Measurements from ENCODE around the gene TAB2.

The TAB2 gene

GRCh38 chr6:149431905-149432775 lies 114.6 kb downstream of the TAB2 start:
- H3K4me3 ChIP-seq (ENCODE audit: control insufficient read depth, low read depth, low read length): no peak overlapping the region; the same call in 1 of the 2 replicates
- peak; percentile 80 for DNase-seq (ENCODE audit: low read depth)
- TF ChIP-seq CTCF (IDR thresholded peaks at IDR 0.05; ENCODE audit: control insufficient read depth, insufficient read depth, low read depth, low read length, missing control alignments): peak; percentile 93

GRCh38 chr6:149433405-149433804 lies 115.9 kb downstream of the TAB2 start:
- no peak overlapping the region for H3K4me3 ChIP-seq (ENCODE audit: control insufficient read depth, low read depth, low read length)
- TF ChIP-seq CTCF (IDR thresholded peaks at IDR 0.05; ENCODE audit: control insufficient read depth, insufficient read depth, low read depth, low read length, missing control alignments): no peak
- no peak for DNase-seq (ENCODE audit: low read depth)

DNA sequence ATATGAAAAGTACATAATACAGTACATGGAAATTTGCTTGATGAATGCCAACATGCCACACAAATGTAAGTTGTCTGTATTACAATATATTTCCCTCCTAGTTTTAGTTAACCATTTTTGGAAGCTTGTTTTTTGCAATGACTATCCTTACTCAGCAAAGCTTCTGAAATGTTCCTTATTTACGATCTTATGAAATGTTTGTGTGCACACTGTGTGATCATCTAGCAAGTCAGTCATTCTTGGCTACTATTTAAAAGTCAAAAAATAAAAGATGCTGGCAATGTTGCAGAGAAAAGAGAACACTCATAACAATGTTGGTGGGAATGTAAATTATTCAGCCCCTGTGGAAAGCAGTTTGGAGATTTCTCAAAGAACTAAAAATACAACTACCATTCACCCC lies 116.4 kb downstream of the TAB2 start:
- DNase-seq (ENCODE audit: low read depth): no peak
- TF ChIP-seq CTCF (IDR thresholded peaks at IDR 0.05; ENCODE audit: control insufficient read depth, insufficient read depth, low read depth, low read length, missing control alignments): no peak
- H3K4me3 ChIP-seq (ENCODE audit: control insufficient read depth, low read depth, low read length): no peak overlapping the region

DNA sequence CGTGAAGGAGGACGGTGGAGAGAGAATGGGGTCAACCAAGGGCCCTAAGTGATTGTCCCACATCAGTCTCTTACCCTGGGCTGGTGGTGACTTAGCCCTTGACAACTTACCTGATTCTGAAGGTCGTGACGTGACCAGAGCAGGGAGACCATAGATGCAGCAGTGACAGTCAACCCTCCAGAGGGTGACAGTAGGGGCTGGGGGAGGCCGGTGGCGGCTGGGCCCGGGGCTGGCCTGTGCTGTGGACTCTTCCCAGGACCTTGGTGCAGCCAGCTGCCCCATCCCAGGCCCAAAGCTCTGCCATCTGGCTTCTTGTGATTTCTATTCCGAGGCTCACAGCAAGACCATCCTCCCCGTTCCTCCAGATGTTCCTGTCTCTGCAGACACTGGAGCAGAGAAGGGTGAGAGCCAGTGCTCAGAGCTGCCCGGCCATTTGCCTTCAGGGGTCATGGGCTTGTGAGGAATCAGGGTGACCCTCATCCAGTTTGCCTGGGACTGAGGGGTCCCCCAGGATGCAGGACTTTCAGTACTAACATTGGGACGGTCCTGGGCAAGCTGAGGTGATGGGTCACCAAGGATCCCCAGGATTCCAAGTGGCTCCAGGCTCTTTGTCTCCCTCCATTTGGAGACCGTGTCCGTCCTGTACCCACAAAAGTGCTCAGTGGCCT lies 118.5 kb downstream of the TAB2 start:
- no peak overlapping the region for H3K4me3 ChIP-seq (ENCODE audit: control insufficient read depth, low read depth, low read length)
- no peak for TF ChIP-seq CTCF (IDR thresholded peaks at IDR 0.05; ENCODE audit: control insufficient read depth, insufficient read depth, low read depth, low read length, missing control alignments)
- DNase-seq (ENCODE audit: low read depth): no peak

GRCh38 chr6:149436647-149437046 lies 119.1 kb downstream of the TAB2 start:
- TF ChIP-seq CTCF (IDR thresholded peaks at IDR 0.05; ENCODE audit: control insufficient read depth, insufficient read depth, low read depth, low read length, missing control alignments): no peak
- DNase-seq (ENCODE audit: low read depth): no peak
- no peak overlapping the region for H3K4me3 ChIP-seq (ENCODE audit: control insufficient read depth, low read depth, low read length)

DNA sequence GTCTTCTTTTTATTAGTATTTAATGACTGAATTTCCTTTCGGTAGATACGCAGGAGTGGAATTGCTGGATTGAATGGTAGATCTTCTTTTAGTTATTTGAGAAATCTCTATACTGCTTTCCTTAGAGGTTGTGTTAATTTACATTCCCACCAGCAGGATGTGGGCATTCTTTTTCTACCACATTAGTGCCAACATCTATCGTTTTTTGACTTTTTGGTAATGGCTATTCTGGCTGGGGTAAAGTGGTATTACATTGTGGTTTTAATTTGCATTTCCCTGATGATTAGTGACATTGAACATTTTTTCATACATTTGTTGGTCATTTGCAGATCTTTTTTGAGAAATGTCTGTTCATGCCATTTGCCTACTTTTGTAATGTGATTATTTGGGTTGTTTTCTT lies 119.7 kb downstream of the TAB2 start:
- no peak for TF ChIP-seq CTCF (IDR thresholded peaks at IDR 0.05; ENCODE audit: control insufficient read depth, insufficient read depth, low read depth, low read length, missing control alignments)
- no peak for DNase-seq (ENCODE audit: low read depth)
- no peak overlapping the region for H3K4me3 ChIP-seq (ENCODE audit: control insufficient read depth, low read depth, low read length)
